Measurements from ENCODE around the gene RSL1D1. TPM values are rescaled to one million over a fixed set of nuclear protein-coding genes. Genes with fewer than 3 reads are reported as not detected.

Gene RSL1D1
- total RNA-seq, 1 donor from 2014 or later = 141 TPM

GRCh38 chr16:11848842-11849241, 2.5 kb downstream of the RSL1D1 start:
- no peak for DNase-seq (ENCODE audit: low read depth)
- H3K4me3 ChIP-seq (ENCODE audit: low read depth, low read length) = no peak overlapping the region
- TF ChIP-seq CTCF (conservative IDR thresholded peaks at IDR 0.05; ENCODE audit: low read depth, low read length) = no peak

GRCh38 chr16:11844499-11844898, 6.8 kb downstream of the RSL1D1 start:
- TF ChIP-seq CTCF (conservative IDR thresholded peaks at IDR 0.05; ENCODE audit: low read depth, low read length) = no peak
- H3K4me3 ChIP-seq (ENCODE audit: low read depth, low read length) = no peak overlapping the region
- no peak for DNase-seq (ENCODE audit: low read depth)

GRCh38 chr16:11843861-11844260, 7.5 kb downstream of the RSL1D1 start:
- no peak for TF ChIP-seq CTCF (conservative IDR thresholded peaks at IDR 0.05; ENCODE audit: low read depth, low read length)
- DNase-seq (ENCODE audit: low read depth) = no peak
- H3K4me3 ChIP-seq (ENCODE audit: low read depth, low read length) = no peak overlapping the region

- DNase-seq (ENCODE audit: low read depth) = no peak
- no peak for TF ChIP-seq CTCF (conservative IDR thresholded peaks at IDR 0.05; ENCODE audit: low read depth, low read length)
- H3K4me3 ChIP-seq (ENCODE audit: low read depth, low read length) = no peak overlapping the region
Measured at GRCh38 chr16:11843206-11843605, 8.1 kb downstream of the RSL1D1 start.

- TF ChIP-seq CTCF (conservative IDR thresholded peaks at IDR 0.05; ENCODE audit: low read depth, low read length) = no peak
- no peak overlapping the region for H3K4me3 ChIP-seq (ENCODE audit: low read depth, low read length)
- no peak for DNase-seq (ENCODE audit: low read depth)
Measured at GRCh38 chr16:11841026-11841425, 10.3 kb downstream of the RSL1D1 start.

- no peak overlapping the region for H3K4me3 ChIP-seq (ENCODE audit: low read depth, low read length)
- TF ChIP-seq CTCF (conservative IDR thresholded peaks at IDR 0.05; ENCODE audit: low read depth, low read length) = no peak
- no peak for DNase-seq (ENCODE audit: low read depth)
Measured at GRCh38 chr16:11836650-11837244, 14.6 kb downstream of the RSL1D1 start.

GRCh38 chr16:11835891-11836649, 15.3 kb downstream of the RSL1D1 start:
- no peak overlapping the region for H3K4me3 ChIP-seq (ENCODE audit: low read depth, low read length)
- no peak for DNase-seq (ENCODE audit: low read depth)
- TF ChIP-seq CTCF (conservative IDR thresholded peaks at IDR 0.05; ENCODE audit: low read depth, low read length) = no peak
